ENCODE measurements around the gene MARK3.

MARK3 gene

GRCh38 chr14:103367995-103368394 lies 17.2 kb upstream of the MARK3 start:
- no peak for DNase-seq (ENCODE audit: low spot score)

DNA sequence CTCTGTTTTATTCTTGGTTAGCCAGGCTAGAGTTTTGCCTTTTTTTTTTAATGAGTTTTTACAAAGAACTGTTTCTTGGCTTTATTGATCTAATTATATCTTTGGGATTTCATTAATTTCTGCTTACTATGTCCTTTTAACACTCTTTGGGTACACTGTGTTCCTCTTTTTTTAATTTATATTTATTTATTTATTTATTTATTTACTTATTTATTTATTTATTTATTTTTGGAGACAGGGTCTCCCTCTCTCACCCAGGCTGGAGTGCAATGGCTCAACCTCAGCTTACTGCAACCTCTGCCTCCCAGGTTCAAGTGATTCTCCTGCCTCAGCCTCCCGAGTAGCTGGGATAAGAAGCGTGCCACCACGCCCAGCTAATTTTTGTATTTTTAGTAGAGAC lies 15.1 kb upstream of the MARK3 start:
- no peak for DNase-seq (ENCODE audit: low spot score)

DNA sequence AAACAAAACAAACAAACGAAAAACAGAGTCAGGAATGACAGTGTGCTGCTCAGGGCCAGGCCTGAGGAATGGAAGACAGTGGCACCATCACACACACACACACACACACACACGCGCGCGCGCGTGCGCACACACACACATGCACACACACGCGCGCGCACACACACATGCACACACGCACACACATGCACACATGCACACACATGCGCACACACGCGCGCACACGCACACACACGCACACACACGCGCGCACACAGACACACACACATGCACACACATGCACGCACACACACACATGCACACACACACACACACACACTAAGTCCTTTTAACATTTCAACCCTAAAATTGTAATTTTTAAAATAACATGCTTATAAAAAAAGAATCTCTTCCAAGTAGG lies 13.2 kb upstream of the MARK3 start:
- DNase-seq (ENCODE audit: low spot score): no peak

GRCh38 chr14:103372552-103373304 lies 12.5 kb upstream of the MARK3 start:
- peak; percentile 91 for DNase-seq (ENCODE audit: low spot score)

- DNase-seq (ENCODE audit: low spot score): no peak
These were observed 11.1 kb upstream of the MARK3 start for GRCh38 chr14:103374121-103374520.

DNA sequence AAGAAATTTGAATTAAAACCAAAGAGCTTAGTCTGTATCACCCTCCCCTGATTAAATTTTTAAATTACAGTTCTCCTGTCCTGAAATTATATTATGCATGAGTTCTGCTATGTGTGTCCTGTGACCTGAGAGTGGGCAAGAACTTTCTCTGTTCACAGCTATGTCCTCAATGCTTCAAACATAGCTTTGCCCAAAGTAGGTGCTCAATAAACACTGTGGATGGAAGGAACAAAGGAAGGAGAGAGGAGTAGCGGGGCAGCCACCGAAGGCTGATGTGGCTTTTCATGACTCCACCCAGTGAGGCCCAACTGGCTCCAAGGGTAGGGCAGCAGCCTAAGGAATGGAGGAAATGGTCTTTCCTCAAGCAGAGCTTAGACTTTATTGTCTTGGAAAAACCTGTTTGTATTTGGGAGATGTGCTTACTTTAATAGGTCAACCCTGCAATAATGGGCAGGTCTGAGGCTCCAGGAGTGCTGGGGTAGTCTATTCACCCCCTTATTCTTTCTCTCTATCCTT lies 7.6 kb upstream of the MARK3 start:
- DNase-seq (ENCODE audit: low spot score): no peak

- DNase-seq (ENCODE audit: low spot score): no peak
These were observed 7.0 kb upstream of the MARK3 start for GRCh38 chr14:103378038-103378854.

- no peak for DNase-seq (ENCODE audit: low spot score)
These were observed 4.4 kb upstream of the MARK3 start for GRCh38 chr14:103380719-103381377.

DNA sequence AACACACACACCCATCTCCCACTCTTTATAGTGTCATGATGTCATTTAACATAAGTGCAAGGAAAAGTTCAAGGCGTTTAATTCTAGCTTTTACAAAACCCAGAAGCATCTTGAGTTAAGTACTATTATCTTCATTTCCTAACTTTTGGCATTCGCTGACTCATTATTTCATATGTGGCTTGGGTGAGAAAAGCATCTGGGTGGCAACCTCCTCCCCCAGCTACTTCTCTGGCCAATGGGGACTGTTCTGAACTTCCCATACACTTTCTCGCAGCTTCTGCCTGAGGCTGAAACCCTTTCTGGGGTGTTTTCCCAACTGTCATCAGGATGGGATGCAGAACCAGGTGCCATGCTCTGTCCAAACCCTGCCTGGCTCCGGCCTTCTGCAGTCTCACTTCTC lies 2.8 kb upstream of the MARK3 start:
- DNase-seq (ENCODE audit: low spot score): peak; percentile 31

DNA sequence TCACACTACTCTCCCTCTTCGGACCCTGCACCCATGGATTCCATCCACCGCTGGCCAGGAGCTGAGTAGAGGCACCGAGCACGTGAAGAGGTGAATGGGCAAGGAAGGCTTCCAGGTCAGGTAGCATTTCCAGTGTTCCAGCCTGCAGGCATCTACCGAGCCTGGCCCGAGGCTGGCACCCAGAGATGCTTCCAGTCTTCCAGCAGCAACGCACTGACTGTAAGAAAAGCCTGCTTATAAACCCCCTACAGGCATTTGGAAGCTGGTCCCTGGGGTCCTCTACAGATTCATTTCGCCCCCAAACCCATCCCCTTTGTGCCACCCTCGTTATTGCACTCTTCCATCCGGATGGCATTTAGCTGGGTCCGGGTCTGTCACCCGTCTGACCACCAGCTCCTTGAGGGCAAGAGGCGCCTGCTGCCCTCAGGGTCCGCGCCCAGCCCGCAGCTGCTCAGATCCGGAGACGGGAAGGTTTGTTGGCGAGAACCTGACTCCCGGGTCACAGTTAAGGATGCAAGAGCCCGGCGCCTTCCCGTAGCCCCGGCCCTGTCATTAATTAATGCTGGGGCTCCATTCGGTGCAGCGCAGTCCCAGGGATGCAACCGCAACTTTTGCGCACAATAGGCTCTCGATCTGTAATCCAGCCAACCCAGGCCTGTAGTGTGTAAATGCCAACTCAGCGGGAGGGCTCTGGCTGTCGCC lies 614 bp upstream of the MARK3 start:
- DNase-seq (ENCODE audit: low spot score): no peak

DNA sequence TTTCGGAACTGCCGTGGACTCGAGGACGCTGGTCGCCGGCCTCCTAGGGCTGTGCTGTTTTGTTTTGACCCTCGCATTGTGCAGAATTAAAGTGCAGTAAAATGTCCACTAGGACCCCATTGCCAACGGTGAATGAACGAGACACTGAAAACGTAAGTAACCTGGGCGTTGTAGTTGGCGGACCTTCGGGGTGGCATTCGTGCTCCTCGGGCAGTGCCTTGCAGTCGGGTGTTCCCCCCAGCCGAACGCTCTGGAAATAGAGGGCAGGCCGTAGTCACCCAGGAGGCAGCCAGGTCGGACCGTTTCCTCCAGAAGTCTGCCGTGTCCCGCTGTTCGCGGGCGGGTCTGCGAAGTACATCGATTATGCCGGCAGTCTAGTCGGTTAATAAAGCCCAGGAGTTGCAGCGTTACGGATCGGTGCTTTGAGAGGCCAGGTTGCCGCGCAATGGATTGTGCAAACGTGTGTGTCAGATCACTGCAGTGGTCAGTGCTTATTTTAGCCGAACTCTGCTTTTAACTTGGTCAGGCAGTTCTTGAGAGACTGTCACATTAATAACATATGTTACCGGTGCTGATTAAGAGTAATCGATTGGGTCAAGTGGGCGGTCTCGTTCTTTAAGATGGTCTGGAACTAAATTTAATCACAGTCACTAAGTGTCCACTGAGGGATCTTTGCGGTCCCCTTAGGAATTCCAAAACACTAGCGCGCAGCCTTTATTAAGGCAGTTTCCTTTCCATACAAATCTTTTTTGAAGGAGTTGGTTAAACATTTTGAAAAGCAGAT lies 906 bp downstream of the MARK3 start:
- DNase-seq (ENCODE audit: low spot score): no peak

DNA sequence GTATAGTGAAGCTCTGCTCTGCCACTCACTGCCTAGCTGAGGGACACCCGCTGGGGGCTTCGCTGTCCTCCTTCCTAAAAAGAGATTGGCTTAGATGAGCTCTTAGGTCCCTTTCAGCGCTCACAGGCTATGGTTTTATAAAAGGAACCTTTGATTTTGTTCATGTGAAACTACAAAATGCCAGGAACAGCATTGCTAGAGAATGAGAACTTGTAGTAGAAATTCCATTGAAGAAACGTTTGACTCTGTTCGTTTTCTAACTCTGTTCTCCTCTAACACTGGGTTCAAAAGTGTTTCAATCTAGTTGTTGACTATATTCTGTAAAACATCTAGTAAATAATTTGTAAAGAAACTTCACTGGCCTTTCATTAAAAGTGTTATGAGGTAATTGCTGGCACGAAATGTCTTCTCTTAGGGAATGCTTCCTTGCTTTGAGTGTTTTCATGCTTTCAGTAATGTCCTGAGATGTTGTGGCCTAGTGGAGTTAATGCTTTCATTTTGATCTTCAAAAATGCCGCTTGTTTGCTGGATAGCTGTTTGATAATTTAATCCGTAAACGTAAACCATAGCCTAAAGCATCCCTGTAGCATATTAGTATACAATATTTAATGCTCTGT lies 1.6 kb downstream of the MARK3 start:
- no peak for DNase-seq (ENCODE audit: low spot score)

DNA sequence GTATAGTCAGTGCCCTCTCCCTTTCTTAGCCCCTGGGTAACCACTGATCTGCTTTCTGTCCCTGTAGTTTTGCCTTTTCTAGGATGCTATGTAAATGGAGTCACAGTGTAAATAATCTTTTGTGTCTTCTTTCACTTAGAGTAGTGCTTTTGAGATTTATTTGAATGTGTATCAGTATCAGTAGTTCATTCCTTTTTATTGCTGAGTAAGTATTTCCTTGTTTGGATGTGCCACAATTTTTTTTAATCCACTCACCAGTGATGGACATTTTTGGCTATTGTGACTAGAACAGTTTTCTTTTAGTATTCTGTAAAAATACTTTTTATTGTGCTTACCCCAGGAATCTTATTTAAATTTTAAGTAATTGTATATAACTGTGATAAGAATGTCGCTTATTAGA lies 3.4 kb downstream of the MARK3 start:
- no peak for DNase-seq (ENCODE audit: low spot score)

DNA sequence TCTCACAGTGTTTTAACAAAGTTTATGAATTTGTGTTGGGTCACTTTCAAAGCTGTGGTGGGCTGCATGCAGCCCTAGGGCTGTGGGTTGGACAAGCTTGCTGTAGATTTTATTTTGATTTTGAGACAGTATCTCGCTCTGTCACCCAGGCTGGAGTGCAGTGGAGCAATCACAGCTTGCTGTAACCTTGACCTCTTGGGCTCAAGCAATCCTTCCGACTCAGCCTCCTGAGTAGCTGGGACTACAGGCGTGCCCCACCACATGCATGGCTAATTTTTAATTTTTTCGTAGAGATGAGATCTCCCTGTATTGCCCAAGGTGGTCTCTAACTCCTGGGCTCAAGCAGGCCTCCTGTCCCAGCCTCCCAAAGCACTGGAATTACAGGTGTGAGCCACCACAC lies 5.4 kb downstream of the MARK3 start:
- DNase-seq (ENCODE audit: low spot score): no peak

- peak; percentile 74 for DNase-seq (ENCODE audit: low spot score)
These were observed 5.8 kb downstream of the MARK3 start for GRCh38 chr14:103391048-103391447.

DNA sequence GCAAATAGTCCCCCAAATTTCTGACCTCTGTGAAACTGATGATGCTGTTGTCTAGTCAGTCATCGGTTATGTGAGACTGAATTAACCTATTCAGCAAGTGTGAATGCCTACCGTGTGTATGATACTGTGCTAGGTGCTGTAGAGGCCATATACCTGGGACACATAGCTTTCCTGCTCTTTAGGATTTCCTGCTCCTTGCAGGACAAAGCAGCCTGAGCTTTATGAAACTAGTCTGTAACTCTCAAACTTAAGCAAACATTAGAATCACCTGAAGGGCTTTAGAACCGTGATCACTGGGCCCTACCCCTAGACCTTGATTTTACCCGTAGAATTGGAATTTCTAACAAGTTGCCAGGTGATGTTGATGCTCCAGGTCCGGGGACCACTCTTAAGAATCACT lies 6.9 kb downstream of the MARK3 start:
- DNase-seq (ENCODE audit: low spot score): no peak

- no peak for DNase-seq (ENCODE audit: low spot score)
These were observed 7.4 kb downstream of the MARK3 start for GRCh38 chr14:103392572-103392971.

DNA sequence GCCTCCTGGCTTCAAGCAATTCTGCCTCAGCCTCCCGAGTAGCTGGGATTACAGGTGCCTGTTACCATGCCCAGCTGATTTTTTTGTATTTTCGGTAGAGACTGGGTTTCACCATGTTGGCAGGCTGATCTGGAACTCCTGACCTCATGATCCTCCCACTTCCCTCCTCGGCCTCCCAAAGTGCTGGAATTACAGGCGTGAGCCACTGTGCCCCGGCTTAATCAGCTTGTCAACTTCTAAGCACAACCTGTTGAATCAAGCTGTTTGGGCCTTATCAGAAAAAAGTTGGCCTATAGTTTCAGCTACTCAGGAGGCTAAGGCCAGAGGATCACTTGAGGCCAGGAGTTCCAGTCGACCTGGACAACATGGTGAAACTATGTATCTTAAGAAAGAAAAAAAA lies 7.9 kb downstream of the MARK3 start:
- no peak for DNase-seq (ENCODE audit: low spot score)

DNA sequence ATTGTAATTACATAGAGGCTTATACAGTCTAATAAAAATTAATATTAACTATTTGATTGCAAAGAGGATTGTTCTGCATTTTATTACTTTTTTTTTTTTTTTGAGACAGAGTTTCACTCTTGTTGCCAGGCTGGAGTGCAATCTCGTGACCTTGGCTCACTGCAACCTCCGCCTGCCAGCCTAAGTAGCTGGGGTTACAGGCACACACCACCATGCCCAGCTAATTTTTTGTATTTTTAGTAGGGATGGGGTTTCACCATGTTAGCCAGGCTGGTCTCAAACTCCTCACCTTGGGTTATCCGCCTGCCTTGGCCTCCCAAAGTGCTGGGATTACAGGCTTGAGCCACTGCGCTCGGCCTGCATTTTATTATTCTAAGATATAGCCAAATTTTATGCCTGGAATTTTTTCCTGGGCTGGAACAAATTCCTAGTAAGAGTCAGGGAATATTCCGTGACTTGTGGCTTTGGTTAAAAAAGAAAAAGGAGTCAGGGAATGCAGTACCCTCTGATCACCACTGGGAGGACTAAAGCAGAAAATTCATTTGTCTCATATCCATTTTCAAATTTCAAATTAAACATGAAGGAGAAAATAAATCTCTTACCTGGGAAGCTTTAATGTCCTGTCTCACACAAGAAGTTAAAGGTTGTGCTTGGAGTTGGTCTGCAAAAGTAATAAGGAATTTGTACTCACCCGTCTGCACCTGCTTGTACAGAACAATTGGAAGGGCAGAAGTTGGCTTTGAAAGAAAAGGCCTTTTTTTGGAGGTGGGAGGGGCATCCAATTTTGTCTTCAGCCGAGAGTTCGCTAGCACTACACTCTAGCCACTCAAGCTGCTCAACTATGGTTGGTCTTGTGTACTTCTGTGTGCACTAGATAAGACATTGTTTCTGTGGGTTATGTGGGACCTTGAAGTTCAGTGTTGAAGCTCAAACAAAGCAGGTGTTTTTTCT lies 8.7 kb downstream of the MARK3 start:
- peak; percentile 62 for DNase-seq (ENCODE audit: low spot score)

- DNase-seq (ENCODE audit: low spot score): peak; percentile 33
These were observed 10.0 kb downstream of the MARK3 start for GRCh38 chr14:103395244-103395643.

All from hepatic stellate cell (primary cell).